ENCODE measurements around the gene GON4L. TPM values are rescaled to one million over a fixed set of nuclear protein-coding genes. Genes with fewer than 3 reads are reported as not detected.
"Not testable (repeated sequence)": the region's sequence is repeated elsewhere in the genome, so short reads cannot be mapped to it uniquely, and the experiment has no call there.

Gene GON4L
- total RNA-seq, 1 donor from 2014 or later, result 82.8 TPM

DNA sequence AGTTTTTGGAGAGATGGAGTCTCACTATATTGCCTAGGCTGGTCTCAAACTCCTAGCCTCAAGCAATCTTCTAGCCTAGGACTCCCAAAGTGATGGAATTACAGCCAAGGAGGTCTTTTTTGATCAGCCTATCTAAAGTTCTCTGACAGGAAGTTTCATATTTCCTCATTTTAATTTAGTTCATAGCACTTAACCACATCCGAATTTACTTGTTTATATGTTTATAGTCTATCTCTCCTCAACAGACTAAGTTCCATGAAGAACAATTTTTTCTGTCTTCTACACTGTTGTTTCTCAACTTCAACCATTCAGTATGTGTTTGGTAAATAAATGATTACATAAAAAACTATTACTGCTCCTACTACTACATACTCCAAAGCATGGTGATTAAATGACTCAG is 47.9 kb downstream of the GON4L start:
- no peak overlapping the region for H3K4me3 Mint-ChIP-seq (ENCODE audit: unreplicated experiment)
- H3K27ac Mint-ChIP-seq (ENCODE audit: unreplicated experiment), result no peak overlapping the region
- DNase-seq, result no peak
- peaks cover 2% of the 10 kb centered on the region for H3K9me3 Mint-ChIP-seq (ENCODE audit: unreplicated experiment)
- TF ChIP-seq, protein P1, sequence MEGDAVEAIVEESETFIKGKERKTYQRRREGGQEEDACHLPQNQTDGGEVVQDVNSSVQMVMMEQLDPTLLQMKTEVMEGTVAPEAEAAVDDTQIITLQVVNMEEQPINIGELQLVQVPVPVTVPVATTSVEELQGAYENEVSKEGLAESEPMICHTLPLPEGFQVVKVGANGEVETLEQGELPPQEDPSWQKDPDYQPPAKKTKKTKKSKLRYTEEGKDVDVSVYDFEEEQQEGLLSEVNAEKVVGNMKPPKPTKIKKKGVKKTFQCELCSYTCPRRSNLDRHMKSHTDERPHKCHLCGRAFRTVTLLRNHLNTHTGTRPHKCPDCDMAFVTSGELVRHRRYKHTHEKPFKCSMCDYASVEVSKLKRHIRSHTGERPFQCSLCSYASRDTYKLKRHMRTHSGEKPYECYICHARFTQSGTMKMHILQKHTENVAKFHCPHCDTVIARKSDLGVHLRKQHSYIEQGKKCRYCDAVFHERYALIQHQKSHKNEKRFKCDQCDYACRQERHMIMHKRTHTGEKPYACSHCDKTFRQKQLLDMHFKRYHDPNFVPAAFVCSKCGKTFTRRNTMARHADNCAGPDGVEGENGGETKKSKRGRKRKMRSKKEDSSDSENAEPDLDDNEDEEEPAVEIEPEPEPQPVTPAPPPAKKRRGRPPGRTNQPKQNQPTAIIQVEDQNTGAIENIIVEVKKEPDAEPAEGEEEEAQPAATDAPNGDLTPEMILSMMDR (IDR thresholded peaks at IDR 0.05; ENCODE audit: partially characterized antibody, unreplicated experiment), result no peak
- H3K4me1 Mint-ChIP-seq (ENCODE audit: low read depth, unreplicated experiment), result peaks cover 2% of the 10 kb centered on the region
- no peaks in the 10 kb centered on the region for H3K36me3 Mint-ChIP-seq (ENCODE audit: unreplicated experiment)
- H3K27me3 Mint-ChIP-seq (ENCODE audit: unreplicated experiment), result no peaks in the 10 kb centered on the region

DNA sequence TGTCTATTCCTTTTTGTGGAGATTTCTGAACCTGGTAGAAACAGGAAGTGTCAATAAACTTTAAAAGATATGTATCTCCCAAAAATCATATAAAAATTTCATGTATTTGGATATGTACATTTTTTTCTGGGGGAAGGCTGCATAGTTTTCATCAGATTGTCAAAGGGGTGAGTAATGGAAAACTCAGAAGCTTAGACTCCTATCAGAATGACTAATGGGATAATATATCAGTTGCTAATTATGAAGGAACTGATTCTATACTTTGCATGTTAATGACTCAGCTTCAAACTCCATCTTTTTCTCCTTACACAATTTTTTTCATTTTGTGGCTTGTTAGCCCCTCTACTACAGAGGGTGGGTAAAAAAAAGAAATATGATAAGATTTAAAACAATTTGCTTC is 55.9 kb downstream of the GON4L start:
- TF ChIP-seq, protein P1 (IDR thresholded peaks at IDR 0.05; ENCODE audit: partially characterized antibody, unreplicated experiment), result no peak
- Mint-ChIP-seq H3K27ac (ENCODE audit: unreplicated experiment) (no peak overlapping the region), H3K4me3 (ENCODE audit: unreplicated experiment) (no peak overlapping the region), H3K9me3 (ENCODE audit: unreplicated experiment) (no peaks in the 10 kb centered on the region), H3K36me3 (ENCODE audit: unreplicated experiment) (no peaks in the 10 kb centered on the region), H3K27me3 (ENCODE audit: unreplicated experiment) (peaks cover 2% of the 10 kb centered on the region), H3K4me1 (ENCODE audit: low read depth, unreplicated experiment) (peaks cover 2% of the 10 kb centered on the region)
- DNase-seq, result no peak

DNA sequence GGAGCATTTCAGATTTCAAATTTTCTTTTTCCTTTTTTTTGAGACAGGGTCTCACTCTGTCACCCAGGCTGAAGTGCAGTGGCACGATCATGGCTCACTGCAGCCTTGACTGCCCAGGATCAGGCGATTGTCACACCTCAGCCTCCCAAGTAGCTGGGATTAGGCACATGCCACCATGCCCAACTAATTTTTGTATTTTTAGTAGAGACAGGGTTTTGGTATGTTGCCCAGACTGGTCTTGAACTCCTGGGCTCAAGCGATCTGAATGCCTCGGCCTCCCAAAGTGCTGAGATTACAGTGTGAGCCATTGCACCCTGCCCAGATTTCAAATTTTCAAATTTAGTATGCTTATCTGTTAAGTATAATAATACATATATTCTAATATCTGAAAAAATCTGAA is 61.4 kb downstream of the GON4L start:
- H3K4me3 Mint-ChIP-seq (ENCODE audit: unreplicated experiment); H3K9me3 Mint-ChIP-seq (ENCODE audit: unreplicated experiment); H3K36me3 Mint-ChIP-seq (ENCODE audit: unreplicated experiment); DNase-seq; H3K27me3 Mint-ChIP-seq (ENCODE audit: unreplicated experiment); H3K4me1 Mint-ChIP-seq (ENCODE audit: low read depth, unreplicated experiment); H3K27ac Mint-ChIP-seq (ENCODE audit: unreplicated experiment): not testable (repeated sequence)

DNA sequence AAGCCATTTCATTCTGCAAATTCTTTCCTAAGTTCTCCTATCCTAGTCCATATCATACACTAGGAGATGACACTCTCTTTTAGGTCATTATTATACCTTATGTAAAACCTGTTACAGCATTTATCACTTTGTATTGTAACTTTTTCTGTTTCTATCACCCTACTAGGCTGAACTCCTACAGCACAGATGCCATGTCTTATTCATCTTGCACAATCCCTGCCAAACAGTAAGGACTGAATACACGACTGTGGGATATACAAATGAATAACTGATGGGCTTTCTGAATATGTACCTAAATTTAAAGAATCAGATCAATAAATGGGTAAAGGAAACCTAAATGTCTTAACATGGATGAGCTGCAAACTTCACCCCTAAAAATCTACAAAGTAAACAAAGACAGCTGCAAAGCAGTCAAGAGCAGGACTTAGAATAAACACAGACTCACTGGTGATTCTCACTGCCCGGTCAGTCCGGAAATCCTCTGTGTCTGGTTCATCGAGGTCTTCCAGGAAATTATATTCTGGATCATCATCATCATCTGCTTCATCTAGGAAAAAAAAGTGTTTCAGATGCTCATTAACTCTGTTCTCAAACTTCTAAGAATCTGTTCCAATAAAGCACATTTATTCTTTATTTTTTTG is 62.3 kb downstream of the GON4L start:
- H3K27me3 Mint-ChIP-seq (ENCODE audit: unreplicated experiment), result peaks cover 2% of the 10 kb centered on the region
- TF ChIP-seq, protein P1 (IDR thresholded peaks at IDR 0.05; ENCODE audit: partially characterized antibody, unreplicated experiment), result no peak
- no peak overlapping the region for H3K4me3 Mint-ChIP-seq (ENCODE audit: unreplicated experiment)
- no peaks in the 10 kb centered on the region for H3K36me3 Mint-ChIP-seq (ENCODE audit: unreplicated experiment)
- no peaks in the 10 kb centered on the region for H3K9me3 Mint-ChIP-seq (ENCODE audit: unreplicated experiment)
- H3K4me1 Mint-ChIP-seq (ENCODE audit: low read depth, unreplicated experiment), result no peaks in the 10 kb centered on the region
- peak overlapping the region; percentile 16 for H3K27ac Mint-ChIP-seq (ENCODE audit: unreplicated experiment)
- DNase-seq, result no peak

DNA sequence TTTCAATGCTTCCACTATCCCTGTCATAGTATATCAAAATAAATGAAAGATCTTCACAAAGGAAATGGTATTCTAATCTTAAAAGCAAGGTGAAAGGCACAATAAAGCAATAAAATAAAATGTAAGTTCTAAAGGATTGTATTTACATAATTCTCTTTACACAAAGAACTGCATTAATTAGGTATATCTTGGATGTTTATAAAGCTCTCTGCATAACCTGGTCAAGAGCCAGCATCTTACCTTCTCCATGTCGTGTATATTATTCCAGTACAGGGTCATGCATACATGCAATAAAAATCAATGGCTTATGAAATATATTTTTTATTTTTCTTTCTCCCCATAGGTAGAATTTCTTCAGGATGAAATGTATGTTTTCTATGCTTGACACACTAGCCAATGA is 63.8 kb downstream of the GON4L start:
- Mint-ChIP-seq H3K4me1 (ENCODE audit: low read depth, unreplicated experiment) (no peaks in the 10 kb centered on the region), H3K36me3 (ENCODE audit: unreplicated experiment) (no peaks in the 10 kb centered on the region), H3K27me3 (ENCODE audit: unreplicated experiment) (peaks cover 2% of the 10 kb centered on the region), H3K4me3 (ENCODE audit: unreplicated experiment) (no peak overlapping the region), H3K9me3 (ENCODE audit: unreplicated experiment) (no peaks in the 10 kb centered on the region), H3K27ac (ENCODE audit: unreplicated experiment) (no peak overlapping the region)
- DNase-seq, result no peak
- TF ChIP-seq, protein P1 (IDR thresholded peaks at IDR 0.05; ENCODE audit: partially characterized antibody, unreplicated experiment), result no peak
